GM19351 (cell line): ENCODE data around the gene STOX1.
"Not testable (repeated sequence)": the region's sequence is repeated elsewhere in the genome, so short reads cannot be mapped to it uniquely, and the experiment has no call there.

Experiments used
- ATAC-seq: cut with Tn5 transposase; IDR thresholded peaks from one replicate; pipeline ENCODE4 v1.9.1; 2021; ENCODE audit warnings: mild to moderate bottlenecking, moderate library complexity; ENCODE audit not compliant: unreplicated experiment

The STOX1 gene

DNA sequence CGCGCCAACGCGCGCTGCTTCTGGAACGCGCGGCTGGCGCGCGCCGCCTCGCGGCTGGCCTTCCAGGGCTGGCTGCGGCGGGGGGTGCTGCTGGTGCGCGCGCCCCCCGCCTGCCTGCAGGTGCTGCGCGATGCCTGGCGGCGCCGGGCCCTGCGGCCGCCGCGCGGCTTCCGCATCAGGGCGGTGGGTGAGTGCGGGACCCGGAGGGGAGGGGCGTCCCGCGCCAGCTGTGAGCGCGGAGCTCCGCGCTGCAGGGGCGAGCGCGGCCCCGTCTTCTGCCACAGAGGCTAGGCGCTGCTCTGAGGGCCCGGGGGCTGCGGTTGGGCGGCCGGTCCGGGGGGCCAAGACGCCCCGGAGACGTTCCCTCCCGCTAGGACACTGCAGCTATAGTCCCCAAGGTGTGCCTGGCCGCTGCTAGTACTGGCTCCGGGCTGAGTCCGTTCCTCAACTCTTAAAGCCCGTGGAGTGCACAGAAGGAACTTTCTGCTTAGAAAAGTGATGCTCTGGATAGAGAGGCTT, 811 bp downstream of the STOX1 start:
- ATAC-seq, result peak; percentile 41

DNA sequence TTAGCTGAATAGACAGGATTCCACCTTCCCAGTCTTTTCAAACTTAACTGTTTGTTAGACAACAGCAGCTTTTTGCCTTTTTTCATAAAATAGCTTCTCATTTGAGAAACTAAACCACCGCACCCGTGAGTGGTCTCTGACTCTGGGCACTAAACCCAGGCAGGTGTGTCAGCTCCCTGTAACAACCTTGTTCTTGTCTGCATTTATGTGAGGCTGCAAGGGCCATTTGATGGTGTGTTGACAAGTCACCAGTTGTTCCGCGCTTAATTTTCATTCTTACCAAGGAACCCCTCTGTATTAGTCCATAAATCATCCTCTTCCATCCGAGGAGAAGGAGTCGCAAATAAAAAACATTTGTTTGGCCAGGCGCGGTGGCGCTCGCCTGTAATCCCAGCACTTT, 1.5 kb downstream of the STOX1 start:
- no peak for ATAC-seq

DNA sequence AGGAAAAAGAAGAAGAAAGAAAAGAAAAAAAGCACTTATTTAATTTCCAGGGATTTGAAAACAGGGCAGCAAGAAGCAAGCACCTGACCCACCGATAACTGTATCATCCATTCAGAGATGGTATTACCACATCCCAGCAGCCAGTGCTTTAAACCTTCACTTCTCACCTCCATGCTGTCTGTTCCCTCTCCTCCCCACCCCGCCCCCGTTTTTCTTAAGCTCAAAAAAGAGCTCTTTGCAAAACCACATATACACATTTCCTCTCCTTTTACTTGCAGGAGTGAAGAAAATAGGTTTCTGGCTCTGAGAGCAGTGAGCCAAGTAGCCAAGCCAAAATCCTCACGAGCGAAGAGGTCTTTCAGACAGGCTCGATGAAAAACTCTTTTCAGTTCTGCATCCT, 2.2 kb downstream of the STOX1 start:
- no peak for ATAC-seq

DNA sequence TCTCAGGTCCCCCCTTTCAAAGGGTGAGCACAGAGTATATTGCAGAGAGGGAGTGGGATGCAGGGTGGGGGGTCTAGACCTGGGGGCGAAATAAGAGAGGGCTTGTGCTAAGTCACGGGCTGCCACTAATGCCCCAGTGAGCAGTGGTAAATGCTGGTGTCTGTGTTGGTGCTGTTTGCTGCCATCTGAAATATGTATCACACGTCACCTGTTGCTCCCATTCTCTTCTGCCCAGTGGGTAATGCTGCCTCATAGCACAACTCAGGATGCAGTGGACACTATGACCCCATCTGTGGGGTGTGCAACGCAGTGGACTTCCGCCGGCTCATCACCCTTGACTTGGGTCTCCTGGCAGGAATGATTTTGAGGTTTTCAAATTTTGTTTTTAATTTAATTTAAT, 2.6 kb downstream of the STOX1 start:
- ATAC-seq, result no peak

DNA sequence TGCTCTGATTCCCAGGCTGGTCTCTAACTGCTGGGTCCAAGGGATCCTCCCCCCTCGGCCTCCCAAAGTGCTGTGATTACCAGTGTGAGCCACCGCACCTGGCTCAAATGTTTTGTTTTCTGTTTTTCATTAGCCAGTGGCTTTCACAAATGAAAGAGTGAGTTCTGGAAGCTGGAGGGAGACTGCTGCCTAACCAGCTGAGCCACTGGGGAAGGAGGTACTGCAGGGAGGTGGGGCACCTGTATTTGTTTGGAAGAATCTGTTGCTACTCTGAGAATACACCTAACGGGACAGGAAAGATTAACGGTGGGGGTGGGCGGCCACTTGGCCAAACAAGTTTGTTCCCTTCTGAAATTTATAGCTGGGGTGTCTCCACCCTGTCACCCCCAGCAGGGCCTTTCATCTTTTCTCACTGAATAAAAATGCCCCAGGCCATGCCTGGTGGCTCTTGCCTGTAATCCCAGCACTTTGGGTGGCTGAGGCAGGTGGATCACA, 4.7 kb downstream of the STOX1 start:
- no peak for ATAC-seq

DNA sequence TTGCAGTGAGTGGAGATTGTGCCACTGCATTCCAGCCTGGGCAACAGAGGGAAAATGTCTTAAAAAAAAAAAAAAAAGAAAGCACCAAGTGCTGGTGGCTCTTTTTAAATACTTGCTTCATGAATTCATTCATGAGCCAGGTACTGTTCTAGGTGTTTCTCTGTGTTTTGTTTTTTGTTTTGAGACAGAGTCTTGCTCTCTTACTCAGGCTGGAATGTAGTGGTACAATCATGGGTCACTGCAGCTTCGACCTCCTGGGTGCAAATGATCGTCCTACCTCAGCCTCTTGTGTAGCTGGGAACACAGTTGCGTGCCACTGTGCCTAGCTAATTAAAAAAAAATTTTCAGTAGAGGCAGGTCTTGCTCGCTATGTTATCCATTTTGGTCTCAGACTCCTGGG, 5.3 kb downstream of the STOX1 start:
- ATAC-seq, result no peak

DNA sequence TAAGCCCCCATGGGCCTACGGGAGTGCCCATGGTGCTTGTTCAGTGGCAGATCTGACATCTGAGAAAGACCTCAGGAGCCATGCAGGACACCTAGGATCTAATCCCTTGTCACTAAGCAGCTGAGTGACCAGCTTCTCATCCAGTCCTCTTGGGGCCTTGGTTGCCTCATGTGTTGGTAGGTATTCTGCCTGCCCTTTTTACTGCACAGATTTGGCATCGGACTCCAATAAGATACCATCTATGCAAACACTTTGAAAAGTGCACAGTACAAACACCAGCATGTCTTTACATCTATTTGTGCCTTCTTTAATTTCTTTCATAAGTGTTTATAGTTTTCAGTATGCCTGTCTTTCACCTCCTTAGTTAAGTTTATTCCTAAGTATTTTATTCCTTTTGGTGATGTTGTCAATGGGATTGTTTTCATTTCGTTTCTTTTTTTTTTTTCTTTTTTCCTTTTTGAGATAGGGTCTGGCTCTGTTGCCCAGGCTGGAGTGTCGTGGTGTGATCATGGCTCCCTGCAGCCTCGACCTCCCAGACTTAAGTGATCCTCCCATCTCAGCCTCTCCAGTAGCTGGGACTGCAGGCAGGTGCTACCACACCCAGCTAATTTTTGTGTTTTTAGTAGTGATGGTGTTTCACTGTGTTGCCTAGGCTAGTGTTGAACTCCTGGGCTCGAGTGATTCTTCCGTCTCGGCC, 10.4 kb downstream of the STOX1 start:
- no peak for ATAC-seq

DNA sequence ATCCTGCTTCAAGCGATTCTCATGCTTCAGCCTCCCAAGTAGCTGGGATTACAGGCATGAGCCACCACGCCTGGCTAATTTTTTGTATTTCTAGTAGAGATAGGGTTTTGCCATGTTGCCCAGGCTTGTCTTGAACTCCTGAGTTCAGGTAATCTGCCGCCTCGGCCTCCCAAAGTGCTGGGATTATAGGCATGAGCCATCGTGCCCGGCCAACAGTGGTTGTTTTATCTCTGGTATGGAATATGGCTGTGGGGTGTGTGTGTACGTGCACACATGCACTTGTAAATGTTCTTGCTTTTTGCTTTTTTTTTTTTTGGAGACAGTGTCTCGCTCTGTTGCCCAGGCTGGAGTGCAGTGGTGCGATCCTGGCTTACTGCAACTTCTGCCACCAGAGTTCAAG, 13.3 kb downstream of the STOX1 start:
- ATAC-seq, result not testable (repeated sequence)

DNA sequence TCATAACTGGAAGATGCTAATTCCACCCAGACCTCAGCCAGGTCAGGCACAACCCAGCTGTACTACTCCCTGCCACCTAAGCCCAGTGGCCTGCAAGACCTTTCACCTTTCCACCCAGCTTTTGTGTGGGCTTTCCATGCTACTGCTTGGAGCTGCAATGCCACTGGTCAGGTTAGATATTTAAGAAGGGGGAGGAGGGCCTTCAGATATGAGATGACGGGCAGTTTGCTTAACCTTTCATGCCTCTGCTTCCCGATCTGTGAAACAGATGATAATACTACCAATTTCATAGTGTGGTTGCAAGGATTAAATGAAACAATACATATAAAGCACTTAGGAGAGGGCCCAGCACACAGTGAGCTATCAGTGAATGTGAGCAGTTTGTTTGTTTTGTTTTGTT, 20.9 kb downstream of the STOX1 start:
- no peak for ATAC-seq

DNA sequence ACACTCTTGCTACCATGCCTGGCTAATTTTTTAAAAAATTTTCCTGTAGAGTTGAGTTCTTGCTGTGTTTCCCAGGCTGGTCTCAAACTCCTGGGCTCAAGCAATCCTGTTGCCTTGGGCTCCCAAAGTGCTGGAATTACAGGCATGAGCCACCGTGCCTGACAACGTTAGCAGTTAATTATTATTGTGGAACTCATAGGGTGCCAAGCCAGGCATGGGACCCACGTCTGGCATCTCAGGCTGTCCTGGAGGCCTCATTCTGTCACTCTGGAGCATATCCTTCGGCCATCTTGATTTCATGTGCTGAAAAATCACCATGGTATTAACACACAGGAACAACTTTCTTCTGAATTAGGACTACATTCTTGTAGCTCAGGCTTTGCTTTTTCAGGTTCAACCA, 21.5 kb downstream of the STOX1 start:
- ATAC-seq, result no peak

DNA sequence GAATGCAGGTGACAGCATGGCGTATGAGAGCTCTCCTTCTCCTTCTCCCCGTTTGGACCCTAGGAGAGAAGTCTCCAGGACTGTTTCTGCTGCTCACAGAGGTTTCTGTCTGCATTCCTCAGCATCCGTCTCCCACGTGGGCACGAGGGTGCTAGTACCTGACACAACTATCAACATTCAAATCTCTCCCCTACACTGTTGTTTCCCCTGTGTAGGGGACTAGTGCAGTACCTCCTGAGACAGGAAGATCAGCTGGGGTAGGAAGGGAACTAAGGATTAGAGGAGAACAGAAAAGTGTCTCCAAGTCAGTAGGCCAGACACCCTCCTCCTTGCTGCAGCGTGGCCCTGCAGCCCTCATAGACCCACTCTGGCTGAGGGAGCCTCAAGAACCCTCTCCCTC, 29.0 kb downstream of the STOX1 start:
- ATAC-seq, result no peak

DNA sequence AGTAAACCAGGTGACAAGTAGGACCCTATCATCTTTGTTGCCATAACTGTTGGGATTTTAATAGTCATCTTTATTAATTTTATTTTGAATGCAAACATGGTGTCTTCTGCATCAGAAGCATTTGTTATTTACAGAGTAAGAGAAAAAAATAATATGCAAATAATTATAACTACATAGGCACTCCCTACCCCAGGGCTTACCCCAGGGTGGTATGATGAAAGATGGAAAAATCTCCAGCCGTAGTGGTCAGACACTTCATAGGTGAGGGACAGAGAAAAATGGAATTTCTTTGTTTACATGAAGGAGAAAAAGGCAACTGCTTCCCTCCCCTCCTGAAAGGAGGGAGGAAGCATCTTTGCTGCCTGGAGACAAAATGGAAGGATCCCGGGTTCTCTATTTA, 29.7 kb downstream of the STOX1 start:
- ATAC-seq, result no peak

DNA sequence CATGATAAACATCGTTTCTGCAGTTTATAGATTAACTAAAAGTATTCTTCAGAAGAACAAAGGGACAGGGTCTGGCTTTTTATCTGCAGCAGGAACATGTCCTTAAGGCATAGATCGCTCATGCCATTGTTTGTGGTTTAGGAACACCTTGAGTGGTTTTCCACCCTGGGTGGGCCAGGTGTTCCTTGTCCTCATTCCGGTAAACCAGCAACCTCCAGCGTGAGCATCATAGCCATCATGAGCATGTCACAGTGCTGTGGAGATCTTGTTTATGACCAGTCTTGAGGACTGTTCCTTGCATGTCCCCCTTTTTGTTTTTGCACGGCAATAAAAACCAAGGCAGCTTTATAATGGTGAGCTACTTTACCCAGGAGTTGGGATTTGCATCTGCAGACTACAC, 33.9 kb downstream of the STOX1 start:
- no peak for ATAC-seq

DNA sequence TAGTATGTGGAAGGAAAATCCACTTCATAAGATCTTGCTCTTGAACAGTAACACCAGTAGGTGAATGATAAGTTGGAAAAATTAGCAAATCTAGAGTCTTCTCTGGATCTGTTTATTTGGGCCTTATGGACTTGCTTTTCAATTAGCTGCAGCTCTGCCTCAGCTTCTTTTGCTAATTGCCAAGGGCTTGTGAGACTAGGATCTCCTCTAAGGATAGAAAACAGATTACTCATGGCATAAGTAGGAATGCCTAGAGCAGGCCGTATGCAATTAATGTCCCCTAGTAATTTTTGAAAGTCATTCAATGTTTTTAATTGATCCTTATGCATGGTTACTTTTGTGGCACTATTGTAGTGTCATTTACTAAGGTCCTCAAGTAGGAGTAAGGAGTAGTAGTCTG, 37.3 kb downstream of the STOX1 start:
- no peak for ATAC-seq

DNA sequence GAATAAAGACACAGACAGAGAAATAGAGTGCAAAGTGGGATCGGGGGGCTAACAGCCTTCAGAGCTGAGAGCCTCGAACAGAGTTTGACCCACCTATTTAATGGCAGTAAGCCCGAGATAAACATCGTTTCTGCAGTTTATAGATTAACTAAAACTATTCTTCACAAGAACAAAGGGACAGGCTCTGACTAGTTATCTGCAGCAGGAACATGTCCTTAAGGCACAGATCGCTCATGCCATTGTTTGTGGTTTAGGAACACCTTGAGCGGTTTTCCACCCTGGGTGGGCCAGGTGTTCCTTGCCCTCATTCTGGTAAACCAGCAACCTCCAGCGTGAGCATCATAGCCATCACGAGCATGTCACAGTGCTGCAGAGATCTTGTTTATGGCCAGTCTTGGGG, 40.8 kb downstream of the STOX1 start:
- ATAC-seq, result not testable (repeated sequence)

DNA sequence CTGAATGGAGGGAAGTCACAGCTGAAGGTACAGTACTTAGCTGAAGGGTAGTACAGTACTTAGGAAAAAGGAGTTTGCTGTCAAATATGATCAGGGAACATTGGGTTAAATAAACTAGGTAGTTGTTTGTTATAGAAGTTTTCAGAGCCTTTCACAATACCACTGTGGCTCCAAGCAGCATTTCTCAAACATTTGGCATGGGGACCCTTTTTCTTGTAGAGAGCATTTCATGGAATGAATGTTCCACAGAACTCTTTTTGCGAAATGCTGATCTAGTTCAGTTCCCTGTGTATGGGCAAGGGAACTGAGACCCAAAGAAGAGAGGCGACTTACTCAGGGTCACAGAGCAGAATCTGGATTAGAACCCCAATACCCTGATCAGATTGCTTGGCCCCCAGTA, 42.3 kb downstream of the STOX1 start:
- no peak for ATAC-seq

DNA sequence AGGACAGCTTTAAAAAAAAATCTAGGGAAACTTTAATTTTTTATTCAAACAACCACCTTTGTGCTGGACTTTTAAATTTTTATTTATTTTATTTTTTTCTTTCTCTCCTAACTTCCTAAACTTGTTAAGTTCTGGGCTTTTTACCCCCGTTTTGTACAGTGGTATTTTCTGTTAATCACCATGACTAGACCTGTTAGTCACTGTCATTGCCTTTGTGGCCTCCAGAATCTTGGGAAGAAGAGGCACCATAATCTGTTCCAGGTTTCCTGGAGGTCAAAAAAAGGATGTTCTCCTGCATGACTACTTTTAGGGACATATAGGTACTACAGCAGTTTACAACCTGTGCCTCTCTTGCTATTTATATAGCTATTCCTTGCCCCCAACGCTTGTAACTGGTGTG, 42.7 kb downstream of the STOX1 start:
- no peak for ATAC-seq

DNA sequence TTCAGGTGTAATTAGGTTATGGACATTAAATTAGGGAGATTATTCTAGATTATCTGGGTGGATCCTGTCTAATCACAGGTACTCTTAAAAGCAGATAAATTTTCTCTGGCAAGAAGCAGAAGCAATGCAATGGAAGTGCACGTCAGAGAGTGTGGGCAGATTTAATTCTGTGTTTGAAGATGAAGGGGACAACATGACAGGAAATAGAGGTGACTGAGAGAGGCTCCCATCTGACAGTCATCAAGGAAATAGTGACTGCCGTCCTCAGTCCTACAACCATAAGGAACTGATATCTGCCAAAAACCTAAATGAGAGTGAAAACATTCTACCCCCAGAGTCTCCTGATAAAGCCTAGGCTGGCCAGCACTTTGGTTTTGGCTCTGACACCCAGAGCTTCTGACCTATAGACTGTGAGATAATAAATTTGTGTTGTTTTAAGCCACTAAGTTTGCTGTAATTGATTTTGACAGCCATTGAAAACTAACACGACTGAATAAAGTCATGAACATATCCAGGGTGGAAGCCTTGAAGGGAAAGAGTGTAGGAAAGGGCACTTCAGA, 43.3 kb downstream of the STOX1 start:
- no peak for ATAC-seq

DNA sequence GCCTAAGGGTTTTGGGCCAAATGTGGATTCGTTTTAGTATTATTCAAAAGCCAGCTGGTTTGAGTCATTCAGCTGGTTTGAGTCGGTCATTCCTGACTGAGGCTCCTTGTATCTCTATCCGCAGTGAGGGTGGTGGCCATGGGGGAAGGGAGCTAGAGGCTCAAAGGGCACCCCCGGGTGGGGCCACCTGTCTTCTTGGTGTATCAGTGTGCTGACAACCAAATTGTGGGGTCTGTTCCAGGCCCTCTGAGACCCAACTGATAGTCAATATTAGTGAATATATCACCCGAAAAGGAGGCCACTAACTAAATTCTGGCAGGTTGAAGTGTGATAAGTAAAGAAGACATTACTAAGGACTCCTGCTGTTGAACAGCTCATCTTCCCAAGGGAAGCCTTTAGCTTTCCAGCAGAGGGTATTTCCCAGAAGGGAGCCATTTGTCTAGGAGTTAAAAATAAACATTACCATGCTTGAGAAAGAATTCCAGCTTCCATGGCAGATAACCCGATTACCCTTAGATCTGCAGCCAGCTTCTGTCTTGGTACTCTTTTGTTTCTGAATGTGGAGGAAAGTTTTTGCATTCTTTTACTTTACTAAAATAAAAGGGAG, 43.9 kb downstream of the STOX1 start:
- ATAC-seq, result no peak

DNA sequence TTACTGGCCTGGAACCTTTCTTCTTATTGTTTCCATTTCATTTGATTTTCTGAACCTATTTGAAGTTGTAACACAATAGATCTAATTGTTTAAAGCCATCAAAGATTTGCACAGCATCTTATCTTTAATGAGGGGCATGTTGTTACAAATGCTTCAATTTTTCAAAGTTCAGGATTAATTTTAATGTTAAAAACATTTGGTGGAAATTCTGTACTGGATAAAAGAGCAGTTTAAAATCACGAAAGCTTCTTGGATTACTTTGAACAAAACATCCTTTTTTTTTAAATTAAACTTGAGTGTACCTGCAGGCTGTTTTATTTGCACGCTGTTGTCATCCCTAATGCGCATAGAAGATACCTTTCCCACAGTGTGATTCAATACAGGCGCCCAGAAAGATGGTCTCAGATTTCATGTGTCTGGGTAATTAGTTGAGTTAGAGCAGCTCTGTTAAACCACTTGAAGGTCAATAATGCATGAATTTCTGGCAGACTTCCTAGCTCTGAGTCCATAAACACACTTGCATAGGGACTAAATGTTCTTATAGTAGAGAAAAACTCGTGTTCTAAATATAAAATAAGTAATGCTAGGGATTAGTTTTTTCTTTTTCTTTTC, 44.5 kb downstream of the STOX1 start:
- no peak for ATAC-seq

DNA sequence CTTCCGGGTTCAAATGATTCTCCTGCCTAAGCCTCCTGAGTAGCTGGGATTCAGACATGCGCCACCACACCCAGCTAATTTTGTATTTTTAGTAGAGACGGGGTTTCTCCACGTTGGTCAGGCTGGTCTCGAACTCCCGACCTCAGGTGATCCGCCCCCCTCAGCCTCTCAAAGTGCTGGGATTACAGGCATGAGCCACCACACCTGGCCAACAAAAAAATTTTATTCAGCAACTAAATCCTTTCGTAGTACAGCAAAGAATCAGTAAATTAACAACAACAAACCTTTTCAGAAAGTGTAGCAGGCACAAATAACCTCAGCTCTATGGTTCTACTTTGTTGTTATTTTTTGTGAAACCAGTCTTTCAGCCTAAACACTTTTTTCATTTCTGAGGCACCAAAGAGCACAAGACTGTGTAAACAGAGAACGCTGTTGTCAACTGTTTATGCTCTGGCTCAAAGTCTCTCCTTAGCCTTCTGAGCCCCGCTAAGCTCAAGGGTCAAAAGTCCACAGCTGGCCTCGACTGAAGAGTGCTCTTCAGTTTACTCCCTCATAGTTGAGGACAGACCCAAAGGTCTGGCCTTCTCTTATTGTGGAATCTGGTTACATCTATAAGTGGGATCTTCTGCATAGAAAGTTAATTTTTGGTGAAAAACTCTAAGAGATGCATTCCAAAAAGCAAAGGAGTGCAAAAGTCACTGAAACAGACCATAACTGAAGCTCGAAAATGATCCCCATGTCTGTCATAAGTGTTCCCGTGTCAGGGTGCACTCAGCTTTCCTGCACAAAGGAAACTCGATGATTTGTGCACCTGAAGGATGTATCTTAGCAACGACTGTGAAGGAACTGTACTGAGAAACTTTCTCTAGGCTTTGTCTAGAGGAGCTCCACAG, 49.2 kb downstream of the STOX1 start:
- no peak for ATAC-seq
